HL-60/S4 treated with retinoic acid at 250 ng/mL for 4 days and 3 days (cell line): ENCODE data around the gene ARL17B.
"Not testable (repeated sequence)": the region's sequence is repeated elsewhere in the genome, so short reads cannot be mapped to it uniquely, and the experiment has no call there.

Experiments
- in situ Hi-C: fragments of 300-500 bp; cut with MboI; formaldehyde crosslinking; loops from 2 replicates; pipeline ENCODE4 v1.7.0; 2022; ENCODE audit warnings: low sequenced_read_pairs

ARL17B gene

GRCh38 chr17:46253722-46254121 lies 107.8 kb downstream of the ARL17B start:
- in situ Hi-C loops: loop anchor here (25.0 kb wide), 1 partner anchor 666 kb away; no protein-coding TSS in a partner anchor

DNA sequence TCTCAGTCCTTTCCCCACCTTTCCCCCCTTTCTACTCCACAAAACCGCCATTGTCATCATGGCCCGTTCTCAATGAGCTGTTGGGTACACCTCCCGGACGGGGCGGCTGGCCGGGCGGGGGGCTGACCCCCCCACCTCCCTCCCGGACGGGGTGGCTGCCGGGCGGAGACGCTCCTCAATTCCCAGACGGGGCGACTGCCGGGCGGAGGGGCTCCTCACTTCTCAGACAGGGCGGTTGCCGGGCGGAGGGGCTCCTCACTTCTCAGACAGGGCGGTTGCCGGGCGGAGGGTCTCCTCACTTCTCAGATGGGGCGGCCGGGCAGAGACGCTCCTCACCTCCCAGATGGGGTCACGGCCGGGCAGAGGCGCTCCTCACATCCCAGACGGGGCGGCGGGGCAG lies 108.8 kb downstream of the ARL17B start:
- in situ Hi-C loops: loop anchor here (25.0 kb wide), 1 partner anchor 666 kb away; no protein-coding TSS in a partner anchor

GRCh38 chr17:46249153-46249552 lies 112.4 kb downstream of the ARL17B start:
- in situ Hi-C loops: not testable (repeated sequence)

DNA sequence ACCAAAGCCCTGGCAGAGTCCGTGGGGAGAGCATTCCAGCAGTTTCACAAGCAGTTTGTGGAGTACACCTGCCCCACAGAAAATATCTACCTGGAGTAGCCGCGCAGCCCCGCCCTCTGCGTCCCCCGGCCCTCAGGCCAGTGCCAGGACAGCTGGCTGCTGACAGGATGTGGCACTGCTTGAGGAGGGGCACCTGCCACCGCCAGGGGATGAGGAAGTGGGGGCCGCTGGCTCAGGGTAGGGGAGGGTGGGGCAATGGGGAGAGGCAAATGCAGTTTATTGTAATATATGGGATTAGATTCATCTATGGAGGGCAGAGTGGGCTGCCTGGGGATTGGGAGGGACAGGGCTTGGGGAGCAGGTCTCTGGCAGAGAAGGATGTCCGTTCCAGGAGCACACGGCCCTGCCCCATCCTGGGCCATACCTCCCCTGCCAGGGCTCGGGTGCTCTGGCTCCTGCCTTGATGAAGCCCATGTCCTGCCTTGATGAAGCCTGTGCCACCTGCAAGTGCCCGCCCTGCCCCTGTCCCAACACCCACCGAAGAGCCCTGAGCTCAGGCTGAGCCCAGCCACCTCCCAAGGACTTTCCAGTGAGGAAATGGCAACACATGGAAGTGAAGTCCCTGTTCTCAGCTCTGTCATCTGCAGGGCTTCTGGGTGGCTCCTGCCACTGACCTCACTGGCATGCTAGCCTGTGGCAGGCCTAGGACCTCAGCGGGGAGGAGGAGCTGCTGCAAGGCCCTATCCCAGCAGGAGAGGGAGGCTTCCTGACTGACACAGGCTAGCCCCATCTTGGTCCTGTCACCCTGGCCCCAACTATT lies 116.4 kb downstream of the ARL17B start:
- in situ Hi-C loops: not testable (repeated sequence)

DNA sequence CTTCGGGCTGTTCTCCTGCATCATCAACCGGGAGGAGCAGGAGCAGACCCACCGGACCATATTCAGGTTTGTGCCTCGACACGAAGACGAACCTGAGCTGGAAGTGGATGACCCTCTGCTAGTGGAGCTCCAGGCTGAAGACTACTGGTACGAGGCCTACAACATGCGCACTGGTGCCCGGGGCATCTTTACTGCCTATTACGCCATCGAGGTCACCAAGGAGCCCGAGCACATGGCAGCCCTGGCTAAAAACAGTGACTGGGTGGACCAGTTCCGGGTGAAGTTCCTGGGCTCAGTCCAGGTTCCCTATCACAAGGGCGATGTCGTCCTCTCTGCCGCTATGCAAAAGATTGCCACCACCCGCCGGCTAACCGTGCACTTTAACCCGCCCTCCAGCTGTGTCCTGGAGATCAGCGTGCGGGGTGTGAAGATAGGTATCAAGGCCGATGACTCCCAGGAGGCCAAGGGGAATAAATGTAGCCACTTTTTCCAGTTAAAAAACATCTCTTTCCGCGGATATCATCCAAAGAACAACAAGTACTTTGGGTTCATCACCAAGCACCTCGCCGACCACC lies 117.1 kb downstream of the ARL17B start:
- in situ Hi-C loops: not testable (repeated sequence)

DNA sequence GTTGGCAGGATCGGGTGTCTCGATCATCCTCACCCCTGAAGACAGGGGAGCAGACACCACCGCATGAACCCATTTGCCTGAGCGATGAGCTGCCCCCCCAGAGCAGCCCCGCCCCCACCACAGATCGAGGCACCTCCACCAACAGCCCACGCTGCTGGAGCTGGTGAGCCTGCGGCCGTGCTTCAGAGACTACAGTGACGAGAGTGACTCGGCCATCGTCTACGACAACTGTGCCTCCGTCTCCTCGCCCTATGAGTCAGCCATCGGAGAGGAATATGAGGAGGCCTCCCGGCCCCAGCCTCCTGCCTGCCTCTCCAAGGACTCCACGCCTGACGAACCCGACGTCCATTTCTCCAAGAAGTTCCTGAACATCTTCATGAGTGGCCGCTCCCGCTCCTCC lies 117.6 kb downstream of the ARL17B start:
- in situ Hi-C loops: not testable (repeated sequence)

GRCh38 chr17:46243505-46243904 lies 118.1 kb downstream of the ARL17B start:
- in situ Hi-C loops: not testable (repeated sequence)

DNA sequence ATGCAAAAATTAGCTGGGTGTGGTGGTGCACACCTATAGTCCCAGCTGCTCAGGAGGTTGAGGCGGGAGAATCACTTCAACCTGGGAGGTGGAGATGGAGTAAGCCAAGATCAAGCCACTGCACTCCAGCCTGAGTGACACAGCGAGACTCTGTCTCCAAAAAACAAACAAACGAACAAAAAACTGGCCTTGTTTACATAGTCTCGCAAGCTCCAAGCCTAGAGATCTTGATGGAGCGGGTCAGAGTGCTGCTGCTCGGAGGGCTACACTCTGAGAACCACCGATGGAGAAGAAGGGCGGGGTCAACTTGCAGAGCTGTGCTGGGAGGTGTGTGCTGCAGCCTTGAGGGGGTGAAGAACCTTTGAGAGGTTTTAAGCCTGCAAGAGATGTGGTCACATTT lies 130.2 kb downstream of the ARL17B start:
- in situ Hi-C loops: not testable (repeated sequence)

DNA sequence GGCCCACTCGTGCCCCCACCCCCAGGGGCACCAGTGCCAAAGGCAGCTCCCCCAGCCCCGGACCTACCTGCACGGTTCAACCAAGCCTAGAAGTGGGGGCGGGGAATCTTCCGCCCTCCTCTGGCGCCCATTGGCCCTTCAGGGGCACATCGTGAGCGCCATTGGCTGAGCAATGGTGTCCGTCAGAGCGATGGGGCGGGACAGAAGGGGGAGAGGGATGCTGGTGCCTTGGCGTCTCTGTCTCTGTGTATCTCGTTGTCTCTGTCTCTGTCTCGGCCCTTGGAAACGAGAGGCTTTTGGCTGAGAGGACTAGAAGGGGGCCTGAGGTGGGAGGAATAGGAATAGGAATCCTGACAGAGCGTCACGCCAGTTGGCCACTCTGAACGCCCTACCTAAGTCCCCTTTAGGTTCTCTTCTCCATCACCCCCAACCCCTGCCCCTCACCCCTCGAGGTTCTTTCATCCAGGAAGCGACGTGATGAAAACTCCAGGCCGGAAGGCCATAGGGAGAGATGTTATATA lies 136.2 kb downstream of the ARL17B start:
- in situ Hi-C loops: not testable (repeated sequence)

GRCh38 chr17:46224864-46225263 lies 136.7 kb downstream of the ARL17B start:
- in situ Hi-C loops: not testable (repeated sequence)
